MG63 (cell line): Measurements from ENCODE around the gene LIME1. TPM values are rescaled to one million over a fixed set of nuclear protein-coding genes. Genes with fewer than 3 reads are reported as not detected.
"Not testable (repeated sequence)": the region's sequence is repeated elsewhere in the genome, so short reads cannot be mapped to it uniquely, and the experiment has no call there.

Experiments
- DNase-seq: peaks from one replicate; pipeline ENCODE4 v3.0.0-alpha.2; 2020
- H3K27me3 ChIP-seq: fragments of 250-450 bp; sonication (Bioruptor Pico); 2 replicates; pipeline ENCODE4 v1.5.1; 2020; ENCODE audit warnings: mild to moderate bottlenecking, moderate library complexity
- H3K36me3 ChIP-seq: fragments of 250-450 bp; sonication (Bioruptor Pico); 2 replicates; pipeline ENCODE4 v1.5.1; 2020; ENCODE audit warnings: mild to moderate bottlenecking, moderate library complexity
- H3K4me3 ChIP-seq: fragments of 250-450 bp; sonication (Bioruptor Pico); 2 replicates; pipeline ENCODE4 v1.5.1; 2020; ENCODE audit warnings: mild to moderate bottlenecking, moderate library complexity
- H3K9me3 ChIP-seq: fragments of 250-450 bp; sonication (Bioruptor Pico); 2 replicates; pipeline ENCODE4 v1.5.1; 2020; ENCODE audit warnings: mild to moderate bottlenecking, moderate library complexity
- total RNA-seq: library from RNA; depleted of rRNA; stranded (reverse); fragments of >200 nt; shearing (Covaris generic); gene quantifications from 2 replicates; pipeline ENCODE4 v1.2.3, GENCODE V29; 2014; ENCODE audit warnings: low replicate concordance

LIME1 gene
- total RNA-seq, 1 experiment from 2014 or later = 5.7 TPM

- no peak overlapping the region for H3K4me3 ChIP-seq
- H3K36me3 ChIP-seq = 0 out of 2 replicates have a peak, but pooled peaks cover 5% of the 10 kb centered on the region
- no peak for DNase-seq
- H3K27me3 ChIP-seq = no peaks in the 10 kb centered on the region
- H3K9me3 ChIP-seq = no peaks in the 10 kb centered on the region
Observed at GRCh38 chr20:63771046-63771707, 34.7 kb downstream of the LIME1 start.

- H3K27me3 ChIP-seq = no peaks in the 10 kb centered on the region
- 0 out of 2 replicates have a peak, but pooled peaks cover 5% of the 10 kb centered on the region for H3K36me3 ChIP-seq
- no peaks in the 10 kb centered on the region for H3K9me3 ChIP-seq
- DNase-seq = no peak
- H3K4me3 ChIP-seq = no peak overlapping the region
Observed at GRCh38 chr20:63772781-63773518, 36.5 kb downstream of the LIME1 start.

- H3K27me3 ChIP-seq = no peaks in the 10 kb centered on the region
- no peak overlapping the region for H3K4me3 ChIP-seq
- H3K9me3 ChIP-seq = no peaks in the 10 kb centered on the region
- DNase-seq = no peak
- H3K36me3 ChIP-seq = 0 out of 2 replicates have a peak, but pooled peaks cover 5% of the 10 kb centered on the region
Observed at GRCh38 chr20:63773571-63774241, 37.2 kb downstream of the LIME1 start.

GRCh38 chr20:63774306-63774705, 37.8 kb downstream of the LIME1 start:
- no peaks in the 10 kb centered on the region for H3K27me3 ChIP-seq
- H3K4me3 ChIP-seq = no peak overlapping the region
- no peak for DNase-seq
- no peaks in the 10 kb centered on the region for H3K9me3 ChIP-seq
- no peaks in the 10 kb centered on the region for H3K36me3 ChIP-seq

- DNase-seq = no peak
- Histone ChIP-seq H3K27me3 (no peaks in the 10 kb centered on the region), H3K4me3 (no peak overlapping the region), H3K9me3 (no peaks in the 10 kb centered on the region), H3K36me3 (no peaks in the 10 kb centered on the region)
Observed at GRCh38 chr20:63775096-63775978, 38.9 kb downstream of the LIME1 start.

- H3K9me3 ChIP-seq, H3K27me3 ChIP-seq, H3K4me3 ChIP-seq, H3K36me3 ChIP-seq, DNase-seq: not testable (repeated sequence)
Observed at GRCh38 chr20:63776875-63777274, 40.4 kb downstream of the LIME1 start.

- no peak for DNase-seq
- Histone ChIP-seq H3K4me3 (no peak overlapping the region), H3K9me3 (no peaks in the 10 kb centered on the region), H3K36me3 (no peaks in the 10 kb centered on the region), H3K27me3 (no peaks in the 10 kb centered on the region)
Observed at GRCh38 chr20:63777614-63778013, 41.1 kb downstream of the LIME1 start.

GRCh38 chr20:63778034-63778752, 41.7 kb downstream of the LIME1 start:
- Histone ChIP-seq H3K36me3 (no peaks in the 10 kb centered on the region), H3K27me3 (no peaks in the 10 kb centered on the region), H3K4me3 (no peak overlapping the region), H3K9me3 (no peaks in the 10 kb centered on the region)
- DNase-seq = no peak

GRCh38 chr20:63778857-63779256, 42.4 kb downstream of the LIME1 start:
- no peak for DNase-seq
- Histone ChIP-seq H3K9me3 (no peaks in the 10 kb centered on the region), H3K36me3 (no peaks in the 10 kb centered on the region), H3K4me3 (no peak overlapping the region), H3K27me3 (no peaks in the 10 kb centered on the region)

GRCh38 chr20:63781181-63781580, 44.7 kb downstream of the LIME1 start:
- no peaks in the 10 kb centered on the region for H3K36me3 ChIP-seq
- no peaks in the 10 kb centered on the region for H3K9me3 ChIP-seq
- H3K4me3 ChIP-seq = no peak overlapping the region
- DNase-seq = no peak
- H3K27me3 ChIP-seq = no peaks in the 10 kb centered on the region

- H3K4me3 ChIP-seq = no peak overlapping the region
- H3K36me3 ChIP-seq = no peaks in the 10 kb centered on the region
- H3K27me3 ChIP-seq = no peaks in the 10 kb centered on the region
- no peaks in the 10 kb centered on the region for H3K9me3 ChIP-seq
- DNase-seq = no peak
Observed at GRCh38 chr20:63782051-63782471, 45.6 kb downstream of the LIME1 start.

- DNase-seq = no peak
- no peaks in the 10 kb centered on the region for H3K9me3 ChIP-seq
- H3K4me3 ChIP-seq = no peak overlapping the region
- H3K36me3 ChIP-seq = no peaks in the 10 kb centered on the region
- H3K27me3 ChIP-seq = no peaks in the 10 kb centered on the region
Observed at GRCh38 chr20:63782521-63782971, 46.1 kb downstream of the LIME1 start.

GRCh38 chr20:63783970-63784369, 47.5 kb downstream of the LIME1 start:
- Histone ChIP-seq H3K9me3 (no peaks in the 10 kb centered on the region), H3K27me3 (no peaks in the 10 kb centered on the region), H3K36me3 (no peaks in the 10 kb centered on the region), H3K4me3 (no peak overlapping the region)
- DNase-seq = no peak

- no peak for DNase-seq
- no peaks in the 10 kb centered on the region; the same call in 1 of the 2 replicates for H3K36me3 ChIP-seq
- H3K4me3 ChIP-seq = no peak overlapping the region
- H3K9me3 ChIP-seq = no peaks in the 10 kb centered on the region
- no peaks in the 10 kb centered on the region for H3K27me3 ChIP-seq
Observed at GRCh38 chr20:63785691-63786131, 49.2 kb downstream of the LIME1 start.

- Histone ChIP-seq H3K9me3 (no peaks in the 10 kb centered on the region), H3K4me3 (no peak overlapping the region), H3K27me3 (no peaks in the 10 kb centered on the region), H3K36me3 (no peaks in the 10 kb centered on the region; the same call in 1 of the 2 replicates)
- no peak for DNase-seq
Observed at GRCh38 chr20:63787302-63787701, 50.8 kb downstream of the LIME1 start.

- H3K9me3 ChIP-seq = no peaks in the 10 kb centered on the region
- no peaks in the 10 kb centered on the region; the same call in 1 of the 2 replicates for H3K36me3 ChIP-seq
- no peak overlapping the region for H3K4me3 ChIP-seq
- no peak for DNase-seq
- no peaks in the 10 kb centered on the region for H3K27me3 ChIP-seq
Observed at GRCh38 chr20:63787749-63788148, 51.3 kb downstream of the LIME1 start.
